Keratinocyte (primary cell): ENCODE data around the gene SLC1A2. TPM values are rescaled to one million over a fixed set of nuclear protein-coding genes. Genes with fewer than 3 reads are reported as not detected.

ENCODE experiments used
- DNase-seq: peaks from one replicate; pipeline ENCODE4 v3.0.0-alpha.2; 2011; ENCODE audit warnings: low read depth, missing footprints, low spot score
- FAIRE-seq: peaks from 2 replicates; lab custom pipeline; 2011; peaks lifted over from hg19 to GRCh38; lab: Jason Lieb, UNC
- H2AFZ ChIP-seq: 2 replicates; pipeline ENCODE4 v1.6.0; 2012; ENCODE audit warnings: low read length, control low read depth, inconsistent platforms; ENCODE audit not compliant: control insufficient read depth
- H3K27ac ChIP-seq: 2 replicates; pipeline ENCODE4 v1.5.1; 2011; ENCODE audit warnings: low read length; ENCODE audit not compliant: control insufficient read depth, insufficient read depth
- H3K27me3 ChIP-seq: 3 replicates; pipeline ENCODE4 v1.6.0; 2011; ENCODE audit warnings: low read length; ENCODE audit not compliant: control insufficient read depth, insufficient read depth; ENCODE audit errors: extremely low read depth
- H3K36me3 ChIP-seq, 2 experiments: 2 replicates in 1 of 2; 3 replicates in 1 of 2; pipeline ENCODE4 v1.5.1; 2011; ENCODE audit warnings: low read length in 2 of 2, mild to moderate bottlenecking in 1 of 2; ENCODE audit not compliant: control insufficient read depth in 2 of 2, insufficient read depth in 2 of 2; ENCODE audit errors: extremely low read depth in 1 of 2
- H3K4me1 ChIP-seq: 3 replicates; pipeline ENCODE4 v1.5.1; 2011; ENCODE audit warnings: low read length; ENCODE audit not compliant: control insufficient read depth, insufficient read depth; ENCODE audit errors: extremely low read depth
- H3K4me2 ChIP-seq: 3 replicates; pipeline ENCODE4 v1.6.0; 2011; ENCODE audit warnings: low read depth, low read length; ENCODE audit not compliant: control insufficient read depth, insufficient read depth; ENCODE audit errors: extremely low read depth
- H3K4me3 ChIP-seq, 3 experiments: fragments of 200-600 bp in 1 of 3; sonication (generic) in 1 of 3; 2 replicates in 2 of 3; 3 replicates in 1 of 3; pipeline ENCODE4 v1.5.1; 2011 to 2016; ENCODE audit warnings: low read length in 3 of 3, mild to moderate bottlenecking in 3 of 3, control low read depth in 2 of 3, inconsistent platforms in 1 of 3, low read depth in 1 of 3, mixed read lengths in 1 of 3, mixed run types in 1 of 3, moderate library complexity in 1 of 3; ENCODE audit not compliant: control insufficient read depth in 2 of 3, insufficient read depth in 2 of 3; ENCODE audit errors: extremely low read depth in 1 of 3
- H3K79me2 ChIP-seq: 2 replicates; pipeline ENCODE4 v1.6.0; 2012; ENCODE audit warnings: low read length; ENCODE audit not compliant: control insufficient read depth, insufficient read depth
- H3K9ac ChIP-seq: 3 replicates; pipeline ENCODE4 v1.6.0; 2011; ENCODE audit warnings: low read length; ENCODE audit not compliant: control insufficient read depth, insufficient read depth; ENCODE audit errors: extremely low read depth
- H3K9me1 ChIP-seq: 3 replicates; pipeline ENCODE4 v1.6.0; 2011; ENCODE audit warnings: low read length; ENCODE audit not compliant: control insufficient read depth, insufficient read depth; ENCODE audit errors: extremely low read depth
- H3K9me3 ChIP-seq: 2 replicates; pipeline ENCODE4 v1.5.1; 2012; ENCODE audit warnings: low read depth, low read length; ENCODE audit not compliant: control insufficient read depth
- H4K20me1 ChIP-seq: 3 replicates; pipeline ENCODE4 v1.6.0; 2011; ENCODE audit warnings: low read length; ENCODE audit not compliant: control insufficient read depth, insufficient read depth; ENCODE audit errors: extremely low read depth
- EZH2 ChIP-seq: IDR thresholded peaks from one replicate; pipeline ENCODE4 v1.6.1; 2012; ENCODE audit warnings: inconsistent platforms, mild to moderate bottlenecking, low read length, moderate library complexity
- dilution Hi-C: fragments of 300-500 bp; cut with MboI; formaldehyde crosslinking; loops from one replicate; pipeline ENCODE4 v1.7.0; 2020; ENCODE audit warnings: low sequenced_read_pairs; ENCODE audit not compliant: extremely low pct_ligation_motif_present
- polyA plus RNA-seq, 5 experiments: library from polyadenylated mRNA; depleted of rRNA in 3 of 5; stranded (reverse) in 3 of 5; stranded (forward) in 1 of 5; unstranded in 1 of 5; fragments of >200 nt; gene quantifications; 1 replicate in 1 of 5; 2 replicates in 3 of 5; 3 replicates in 1 of 5; pipeline versions ENCODE4 v1.2.1 to v1.2.3, GENCODE V29; 2011 to 2012; ENCODE audit warnings: missing spikeins in 2 of 5, low read depth in 1 of 5, low replicate concordance in 1 of 5
- TF ChIP-seq, protein P1 (sequence below), 3 experiments: IDR thresholded peaks in 1 of 3; conservative IDR thresholded peaks in 1 of 3; optimal IDR thresholded peaks in 1 of 3; 2 replicates in 2 of 3; 3 replicates in 1 of 3; pipeline versions ENCODE3 to v1.5.1; 2011; ENCODE audit warnings: low read length in 3 of 3, mild to moderate bottlenecking in 3 of 3, moderate library complexity in 2 of 3, control low read depth in 1 of 3, inconsistent platforms in 1 of 3; ENCODE audit not compliant: insufficient read depth in 2 of 3; ENCODE audit errors: extremely low read depth in 1 of 3

SLC1A2 gene
- polyA plus RNA-seq, 1 donor (not counting 4 experiments of a cell fraction or from before 2014, with no cell fraction given) = under 0.01 TPM

- FAIRE-seq (no peak), DNase-seq (no peak)
- H2AFZ ChIP-seq = no peak overlapping the region
- no peaks in the 10 kb centered on the region for H3K27me3 ChIP-seq
- dilution Hi-C loops = no loop called here
- no peak overlapping the region for H3K4me2 ChIP-seq
- H3K79me2 ChIP-seq = no peaks in the 10 kb centered on the region
- peaks cover 24% of the 10 kb centered on the region for H3K4me1 ChIP-seq
- TF ChIP-seq, protein P1, sequence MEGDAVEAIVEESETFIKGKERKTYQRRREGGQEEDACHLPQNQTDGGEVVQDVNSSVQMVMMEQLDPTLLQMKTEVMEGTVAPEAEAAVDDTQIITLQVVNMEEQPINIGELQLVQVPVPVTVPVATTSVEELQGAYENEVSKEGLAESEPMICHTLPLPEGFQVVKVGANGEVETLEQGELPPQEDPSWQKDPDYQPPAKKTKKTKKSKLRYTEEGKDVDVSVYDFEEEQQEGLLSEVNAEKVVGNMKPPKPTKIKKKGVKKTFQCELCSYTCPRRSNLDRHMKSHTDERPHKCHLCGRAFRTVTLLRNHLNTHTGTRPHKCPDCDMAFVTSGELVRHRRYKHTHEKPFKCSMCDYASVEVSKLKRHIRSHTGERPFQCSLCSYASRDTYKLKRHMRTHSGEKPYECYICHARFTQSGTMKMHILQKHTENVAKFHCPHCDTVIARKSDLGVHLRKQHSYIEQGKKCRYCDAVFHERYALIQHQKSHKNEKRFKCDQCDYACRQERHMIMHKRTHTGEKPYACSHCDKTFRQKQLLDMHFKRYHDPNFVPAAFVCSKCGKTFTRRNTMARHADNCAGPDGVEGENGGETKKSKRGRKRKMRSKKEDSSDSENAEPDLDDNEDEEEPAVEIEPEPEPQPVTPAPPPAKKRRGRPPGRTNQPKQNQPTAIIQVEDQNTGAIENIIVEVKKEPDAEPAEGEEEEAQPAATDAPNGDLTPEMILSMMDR (optimal IDR thresholded peaks at IDR 0.05 in 1 of 3, IDR thresholded peaks at IDR 0.05 in 1 of 3, conservative IDR thresholded peaks at IDR 0.05 in 1 of 3; ENCODE audit: extremely low read depth in 1 of 3, insufficient read depth in 2 of 3, low read length in 3 of 3) = no peak
- TF ChIP-seq EZH2 = no peak
- H3K4me3 ChIP-seq = no peak overlapping the region
- H3K9ac ChIP-seq = no peak overlapping the region
- H3K36me3 ChIP-seq = no peaks in the 10 kb centered on the region
- no peaks in the 10 kb centered on the region for H3K9me3 ChIP-seq
- H4K20me1 ChIP-seq = no peaks in the 10 kb centered on the region
- no peak overlapping the region for H3K27ac ChIP-seq
- H3K9me1 ChIP-seq = no peaks in the 10 kb centered on the region
Measured at GRCh38 chr11:35321111-35321510, 98.2 kb downstream of the SLC1A2 start.

DNA sequence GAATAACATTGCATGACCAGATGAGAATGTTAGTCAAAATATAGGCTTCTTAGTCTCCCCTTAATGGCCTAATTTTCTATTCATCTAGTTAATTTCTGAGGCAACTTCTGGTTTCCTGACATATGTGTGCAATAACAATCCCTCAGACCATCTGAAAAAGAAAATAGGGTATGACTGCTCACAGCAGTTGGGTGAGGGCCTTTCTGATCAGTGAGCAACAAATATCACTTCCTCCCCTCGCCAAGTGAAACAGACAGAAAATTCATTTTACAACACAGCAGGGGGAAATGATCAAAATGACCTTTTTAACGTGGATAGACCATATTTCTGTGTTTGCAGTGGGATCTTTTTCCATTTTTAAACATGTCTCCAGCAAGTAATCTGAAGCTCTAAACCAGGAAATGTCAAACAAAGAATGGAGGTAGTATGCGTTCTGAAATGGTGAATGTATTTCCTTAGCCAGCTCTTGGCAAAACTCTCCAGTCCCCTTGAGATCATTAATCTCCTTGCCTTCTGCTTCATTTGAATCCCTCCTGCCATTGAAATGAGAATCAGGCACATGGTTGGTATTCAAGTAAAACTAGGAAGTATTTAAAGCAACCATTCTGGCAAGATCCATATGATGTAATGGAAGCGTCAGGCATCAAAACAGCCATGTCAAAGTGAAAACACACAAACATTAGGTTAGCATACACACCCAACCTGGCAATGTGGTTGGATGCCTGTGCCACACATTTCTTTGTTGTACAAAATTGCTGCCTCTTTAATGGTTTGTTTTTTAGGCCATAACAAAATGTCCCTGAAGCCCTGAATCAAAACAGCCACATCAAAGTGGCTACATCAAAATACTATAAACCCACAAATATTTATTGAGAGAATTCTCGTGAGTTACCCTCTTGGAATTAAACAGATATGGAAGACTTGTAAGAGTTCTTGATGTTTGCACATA, 100.1 kb downstream of the SLC1A2 start:
- no peaks in the 10 kb centered on the region for H3K27me3 ChIP-seq
- no peaks in the 10 kb centered on the region for H3K36me3 ChIP-seq
- no peak overlapping the region for H3K4me2 ChIP-seq
- H3K4me3 ChIP-seq = no peak overlapping the region
- TF ChIP-seq, protein P1 (optimal IDR thresholded peaks at IDR 0.05 in 1 of 3, IDR thresholded peaks at IDR 0.05 in 1 of 3, conservative IDR thresholded peaks at IDR 0.05 in 1 of 3; ENCODE audit: extremely low read depth in 1 of 3, insufficient read depth in 2 of 3, low read length in 3 of 3) = no peak
- no peak for TF ChIP-seq EZH2
- no peaks in the 10 kb centered on the region for H3K9me3 ChIP-seq
- dilution Hi-C loops = no loop called here
- no peak for DNase-seq
- H4K20me1 ChIP-seq = no peaks in the 10 kb centered on the region
- H3K9me1 ChIP-seq = no peaks in the 10 kb centered on the region
- H3K79me2 ChIP-seq = no peaks in the 10 kb centered on the region
- H3K9ac ChIP-seq = no peak overlapping the region
- H3K27ac ChIP-seq = no peak overlapping the region
- FAIRE-seq = no peak
- H2AFZ ChIP-seq = no peak overlapping the region
- peaks cover 15% of the 10 kb centered on the region for H3K4me1 ChIP-seq
